ENCODE results near the gene SPO11.

The SPO11 gene

DNA sequence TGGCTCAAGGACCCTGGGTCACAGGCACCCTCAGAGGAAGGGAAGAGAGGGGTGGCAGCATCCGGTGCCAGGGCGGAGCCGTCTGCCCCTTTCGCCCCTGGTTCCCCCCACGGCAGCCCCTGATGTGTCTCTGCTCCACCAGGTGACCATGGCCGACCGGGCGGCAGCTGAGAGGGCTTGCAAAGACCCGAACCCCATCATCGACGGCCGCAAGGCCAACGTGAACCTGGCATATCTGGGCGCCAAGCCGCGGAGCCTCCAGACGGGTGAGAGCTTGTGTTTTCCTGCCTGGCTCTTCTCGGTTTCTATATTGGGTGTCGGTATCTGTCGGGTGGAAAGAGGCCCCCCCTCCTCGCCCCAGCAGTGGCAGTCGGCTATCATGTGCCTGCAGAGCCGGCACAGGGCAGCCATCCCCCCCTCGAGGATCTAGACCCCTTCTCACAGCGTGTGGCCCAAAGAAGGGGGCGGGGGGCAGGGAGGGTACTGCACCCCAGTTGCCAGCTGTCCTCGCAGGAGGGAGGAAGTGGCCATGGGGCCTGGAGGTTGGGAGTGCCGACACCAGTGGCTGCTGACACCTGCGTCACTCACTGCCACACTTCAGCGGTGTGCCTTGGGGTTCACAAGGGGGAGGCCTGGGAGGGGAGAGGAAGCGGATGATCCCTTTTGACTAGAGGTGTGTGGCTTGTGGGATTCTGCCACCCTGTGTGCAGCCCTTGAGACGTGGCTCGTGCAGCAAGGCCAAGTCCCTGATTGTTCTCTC is 63.1 kb downstream of the SPO11 start:
- DNase-seq, result no peak

Measured in fibroblast of skin of abdomen (primary cell).